OCI-LY1 (cell line): ENCODE results near the gene PID1.

ENCODE experiments used
- H2AFZ ChIP-seq: fragments of 200-600 bp; sonication (generic), shearing (Covaris generic); 2 replicates; pipeline ENCODE4 v1.6.0; 2014; ENCODE audit warnings: antibody characterized with exemption, mild to moderate bottlenecking, low read length
- H3F3A ChIP-seq: fragments of 200-600 bp; sonication (generic), shearing (Covaris generic); 2 replicates; pipeline ENCODE4 v1.6.0; 2014; ENCODE audit warnings: mild to moderate bottlenecking, antibody characterized with exemption, low read length, moderate library complexity; ENCODE audit not compliant: insufficient read depth
- H3K27ac ChIP-seq: fragments of 200-600 bp; sonication (generic); 2 replicates; pipeline ENCODE4 v1.5.1; 2014; ENCODE audit warnings: low read length, mixed run types, mild to moderate bottlenecking, low read depth; ENCODE audit not compliant: poor library complexity, severe bottlenecking
- H3K27me3 ChIP-seq: fragments of 200-600 bp; sonication (generic); 2 replicates; pipeline ENCODE4 v1.6.0; 2014; ENCODE audit warnings: antibody characterized with exemption, mild to moderate bottlenecking, low read length, moderate library complexity; ENCODE audit not compliant: insufficient read depth
- H3K36me3 ChIP-seq: fragments of 200-600 bp; sonication (generic); 2 replicates; pipeline ENCODE4 v1.6.1; 2014; ENCODE audit warnings: mild to moderate bottlenecking, antibody characterized with exemption, low read length, moderate library complexity, mixed read lengths; ENCODE audit not compliant: insufficient read depth
- H3K4me1 ChIP-seq: fragments of 200-600 bp; sonication (generic); 2 replicates; pipeline ENCODE4 v1.5.1; 2014; ENCODE audit warnings: mild to moderate bottlenecking, low read length, moderate library complexity; ENCODE audit not compliant: insufficient read depth, severe bottlenecking
- H3K4me2 ChIP-seq: fragments of 200-600 bp; sonication (generic), shearing (Covaris generic); 2 replicates; pipeline ENCODE4 v1.6.1; 2014; ENCODE audit warnings: low read length
- H3K4me3 ChIP-seq: fragments of 200-600 bp; sonication (generic); 2 replicates; pipeline ENCODE4 v1.5.1; 2014; ENCODE audit warnings: low read length, low read depth, mild to moderate bottlenecking, mixed read lengths; ENCODE audit not compliant: poor library complexity, severe bottlenecking
- H3K79me2 ChIP-seq: fragments of 200-600 bp; shearing (Covaris generic); 2 replicates; pipeline ENCODE4 v1.6.1; 2016; ENCODE audit warnings: mixed run types, low read length, mixed read lengths; ENCODE audit not compliant: insufficient read depth
- H3K9ac ChIP-seq: fragments of 200-600 bp; sonication (generic), shearing (Covaris generic); 2 replicates; pipeline ENCODE4 v1.6.1; 2014; ENCODE audit warnings: mild to moderate bottlenecking, low read length, mixed read lengths
- H3K9me2 ChIP-seq: fragments of 200-600 bp; sonication (generic), shearing (Covaris generic); 2 replicates; pipeline ENCODE4 v1.6.1; 2014; ENCODE audit warnings: low read depth, mild to moderate bottlenecking, low read length, mixed read lengths
- H3K9me3 ChIP-seq: fragments of 200-600 bp; shearing (Covaris generic); 2 replicates; pipeline ENCODE4 v1.6.1; 2014; ENCODE audit warnings: low read length, mixed read lengths
- H4K20me1 ChIP-seq: fragments of 200-600 bp; sonication (generic), shearing (Covaris generic); 2 replicates; pipeline ENCODE4 v1.6.0; 2016; ENCODE audit warnings: mild to moderate bottlenecking, low read length; ENCODE audit not compliant: insufficient read depth
- EZH2 ChIP-seq: fragments of 200-600 bp; sonication (generic), shearing (Covaris generic); IDR thresholded peaks from 2 replicates; pipeline ENCODE4 v1.8.0; 2017; ENCODE audit warnings: borderline replicate concordance, mixed run types, mild to moderate bottlenecking, antibody characterized with exemption, low read length, moderate library complexity, mixed read lengths
- TF ChIP-seq, protein P1 (sequence below): fragments of 200-600 bp; sonication (generic), shearing (Covaris generic); IDR thresholded peaks from 2 replicates; pipeline ENCODE4 v1.5.1; 2017; ENCODE audit warnings: mild to moderate bottlenecking, antibody characterized with exemption, low read length, moderate library complexity, mixed read lengths

The PID1 gene

DNA sequence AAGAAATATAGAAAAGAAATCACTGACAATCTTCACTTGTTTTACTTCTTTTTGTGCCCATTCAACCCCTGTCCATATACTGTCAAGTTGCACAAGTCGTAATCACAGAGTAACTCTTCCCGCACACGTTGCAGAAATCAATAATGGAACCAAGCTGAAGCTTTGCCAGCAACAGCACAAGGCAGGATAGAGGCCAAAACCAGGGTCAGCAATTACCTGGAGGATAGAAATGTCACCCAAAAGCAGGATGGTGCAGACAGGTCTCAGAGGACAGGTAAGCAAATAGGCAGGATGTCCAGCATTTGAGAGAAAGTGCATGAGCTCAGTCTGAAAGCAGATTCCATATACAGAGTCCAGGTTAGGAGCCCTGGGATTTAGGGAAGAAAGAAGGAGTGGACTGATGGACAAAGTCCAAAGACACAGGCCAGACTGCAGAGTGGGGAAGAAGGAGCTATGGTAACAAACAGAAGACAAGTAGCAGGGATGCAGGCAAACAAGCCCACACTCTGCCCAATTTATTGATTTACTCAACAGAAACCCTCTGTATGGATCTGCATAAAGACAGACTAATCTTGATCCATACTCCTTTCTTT lies 52.7 kb downstream of the PID1 start:
- Histone ChIP-seq H3F3A (no peaks in the 10 kb centered on the region), H3K4me2 (no peak overlapping the region), H3K4me3 (no peak overlapping the region), H3K4me1 (no peaks in the 10 kb centered on the region), H3K27ac (no peak overlapping the region), H3K36me3 (no peaks in the 10 kb centered on the region), H3K9ac (no peak overlapping the region), H4K20me1 (no peaks in the 10 kb centered on the region), H3K79me2 (no peaks in the 10 kb centered on the region), H2AFZ (no peak overlapping the region), H3K9me2 (no peaks in the 10 kb centered on the region), H3K9me3 (no peaks in the 10 kb centered on the region), H3K27me3 (no peaks in the 10 kb centered on the region)
- TF ChIP-seq, protein P1, sequence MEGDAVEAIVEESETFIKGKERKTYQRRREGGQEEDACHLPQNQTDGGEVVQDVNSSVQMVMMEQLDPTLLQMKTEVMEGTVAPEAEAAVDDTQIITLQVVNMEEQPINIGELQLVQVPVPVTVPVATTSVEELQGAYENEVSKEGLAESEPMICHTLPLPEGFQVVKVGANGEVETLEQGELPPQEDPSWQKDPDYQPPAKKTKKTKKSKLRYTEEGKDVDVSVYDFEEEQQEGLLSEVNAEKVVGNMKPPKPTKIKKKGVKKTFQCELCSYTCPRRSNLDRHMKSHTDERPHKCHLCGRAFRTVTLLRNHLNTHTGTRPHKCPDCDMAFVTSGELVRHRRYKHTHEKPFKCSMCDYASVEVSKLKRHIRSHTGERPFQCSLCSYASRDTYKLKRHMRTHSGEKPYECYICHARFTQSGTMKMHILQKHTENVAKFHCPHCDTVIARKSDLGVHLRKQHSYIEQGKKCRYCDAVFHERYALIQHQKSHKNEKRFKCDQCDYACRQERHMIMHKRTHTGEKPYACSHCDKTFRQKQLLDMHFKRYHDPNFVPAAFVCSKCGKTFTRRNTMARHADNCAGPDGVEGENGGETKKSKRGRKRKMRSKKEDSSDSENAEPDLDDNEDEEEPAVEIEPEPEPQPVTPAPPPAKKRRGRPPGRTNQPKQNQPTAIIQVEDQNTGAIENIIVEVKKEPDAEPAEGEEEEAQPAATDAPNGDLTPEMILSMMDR = no peak
- no peak for TF ChIP-seq EZH2

DNA sequence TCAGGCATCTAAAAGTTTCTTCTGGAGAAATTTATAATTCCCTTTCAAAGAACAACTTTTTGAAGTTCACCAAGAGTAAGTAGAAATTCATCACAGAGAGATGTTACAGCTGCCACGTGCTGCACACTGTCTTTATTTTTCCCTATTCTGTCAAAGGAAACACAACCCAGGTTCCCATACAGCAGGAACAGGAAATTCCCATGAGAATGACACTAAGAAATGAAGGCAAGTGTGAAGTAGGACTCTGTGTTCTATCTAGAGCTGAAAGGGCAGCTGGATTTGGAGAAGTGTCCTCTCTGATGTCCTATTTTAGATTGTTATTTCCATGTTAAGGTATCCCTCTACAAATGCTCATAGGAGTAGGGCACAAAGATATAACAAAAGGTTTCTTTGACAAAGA lies 58.8 kb downstream of the PID1 start:
- Histone ChIP-seq H3K9me2 (no peaks in the 10 kb centered on the region), H3F3A (no peaks in the 10 kb centered on the region), H3K79me2 (no peaks in the 10 kb centered on the region), H3K9ac (no peak overlapping the region), H3K27me3 (no peaks in the 10 kb centered on the region), H3K9me3 (no peaks in the 10 kb centered on the region), H3K36me3 (no peaks in the 10 kb centered on the region), H4K20me1 (no peaks in the 10 kb centered on the region), H3K27ac (no peak overlapping the region), H3K4me1 (no peaks in the 10 kb centered on the region), H3K4me2 (no peak overlapping the region), H2AFZ (no peak overlapping the region), H3K4me3 (no peak overlapping the region)
- TF ChIP-seq, protein P1 = no peak
- TF ChIP-seq EZH2 = no peak

DNA sequence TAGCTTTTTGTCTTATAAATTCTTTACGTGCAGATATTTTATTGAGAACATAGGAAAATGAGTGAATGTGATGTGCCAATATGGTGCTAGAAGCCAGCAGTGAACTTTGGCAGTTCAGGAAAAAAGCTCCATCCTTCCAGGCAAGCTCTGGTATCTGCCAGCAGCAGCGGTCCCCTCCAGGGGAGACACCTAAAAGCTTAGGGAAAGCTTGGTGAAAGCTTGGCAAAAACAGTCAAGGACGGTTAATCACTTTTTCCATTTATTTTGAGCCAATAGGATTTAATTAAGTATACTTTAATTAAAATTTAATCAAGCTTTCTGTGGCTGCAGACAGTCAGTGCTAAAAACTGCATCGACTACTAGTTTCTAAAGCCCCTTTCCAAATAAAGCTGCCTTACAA lies 60.4 kb downstream of the PID1 start:
- no peak overlapping the region for H3K9ac ChIP-seq
- H3K9me3 ChIP-seq = no peaks in the 10 kb centered on the region
- H3K4me3 ChIP-seq = no peak overlapping the region
- H3K4me1 ChIP-seq = no peaks in the 10 kb centered on the region
- no peak overlapping the region for H2AFZ ChIP-seq
- no peaks in the 10 kb centered on the region for H3K27me3 ChIP-seq
- no peak overlapping the region for H3K27ac ChIP-seq
- H3K9me2 ChIP-seq = no peaks in the 10 kb centered on the region
- H4K20me1 ChIP-seq = no peaks in the 10 kb centered on the region
- H3K79me2 ChIP-seq = no peaks in the 10 kb centered on the region
- TF ChIP-seq EZH2 = no peak
- TF ChIP-seq, protein P1 = no peak
- no peaks in the 10 kb centered on the region for H3K36me3 ChIP-seq
- no peaks in the 10 kb centered on the region for H3F3A ChIP-seq
- no peak overlapping the region for H3K4me2 ChIP-seq
